HepG2 (cell line): Measurements from ENCODE around the gene FAM163B. TPM values are rescaled to one million over a fixed set of nuclear protein-coding genes. Genes with fewer than 3 reads are reported as not detected.

Experiments used
- ATAC-seq: fragments of 200-7000 bp; cut with Tn5 transposase; 3 replicates; pipeline ENCODE4 v1.9.1; 2020; ENCODE audit warnings: mild to moderate bottlenecking, moderate library complexity
- BruUV-seq: library from RNA; stranded (reverse); fragments of 400-500 nt; replicated peaks from 2 replicates; lab custom pipeline; 2021; lab: Mats Ljungman, UMichigan
- CTCF ChIA-PET: fragments of 300-600 bp; formaldehyde crosslinking; extraction: SDS; loops from one replicate; lab custom pipeline; 2021; ENCODE audit warnings: low total read pairs, inconsistent platforms, low intra/inter-chr PET ratio; lab: Yijun Ruan, JAX
- POLR2A ChIA-PET: fragments of 350-600 bp; sonication (Branson Sonifier 250); formaldehyde crosslinking; loops from one replicate; lab custom pipeline; 2020; ENCODE audit warnings: antibody characterized with exemption, inconsistent platforms; lab: Yijun Ruan, JAX
- DNase-seq: peaks from one replicate; pipeline ENCODE4 v3.0.0-alpha.2; 2015; ENCODE audit warnings: low spot score
- FAIRE-seq: peaks from 3 replicates; lab custom pipeline; 2011; peaks lifted over from hg19 to GRCh38; lab: Jason Lieb, UNC
- H2AFZ ChIP-seq: one replicate; pipeline ENCODE4 v1.6.1; 2011; ENCODE audit warnings: low read length, inconsistent platforms
- H3K27ac ChIP-seq: fragments of 300-600 bp; 3 replicates; pipeline ENCODE4 v1.8.0; 2011; ENCODE audit warnings: mixed run types, mild to moderate bottlenecking, mixed read lengths, low read length, inconsistent platforms; ENCODE audit not compliant: insufficient read depth; ENCODE audit errors: extremely low read length
- H3K27me3 ChIP-seq, 2 experiments: fragments of 200-600 bp in 1 of 2; 2 replicates in 1 of 2; 3 replicates in 1 of 2; pipeline versions ENCODE4 v1.6.0 to v1.8.0; 2011; ENCODE audit warnings: low read length in 2 of 2, mild to moderate bottlenecking in 2 of 2, moderate library complexity in 2 of 2, inconsistent platforms in 1 of 2; ENCODE audit not compliant: insufficient read depth in 2 of 2, control insufficient read depth in 1 of 2
- H3K36me3 ChIP-seq, 2 experiments: fragments of 200-600 bp in 1 of 2; replicated peaks in 1 of 2; 2 replicates in 1 of 2; 3 replicates in 1 of 2; pipeline versions ENCODE4 v1.5.1 to v1.8.0; 2011; ENCODE audit warnings: low read length in 2 of 2, inconsistent platforms in 1 of 2; ENCODE audit not compliant: insufficient read depth in 2 of 2, control insufficient read depth in 1 of 2
- H3K4me1 ChIP-seq: 2 replicates; pipeline ENCODE4 v1.5.1; 2012; ENCODE audit warnings: low read length, inconsistent platforms; ENCODE audit not compliant: insufficient read depth
- H3K4me2 ChIP-seq: 2 replicates; pipeline ENCODE4 v1.6.0; 2011; ENCODE audit warnings: low read depth, low read length, inconsistent platforms
- H3K4me3 ChIP-seq, 3 experiments: fragments of 200-600 bp in 1 of 3; sonication (generic), shearing (Covaris generic) in 1 of 3; replicated peaks in 1 of 3; 2 replicates each; pipeline ENCODE4 v1.5.1; 2011 to 2016; ENCODE audit warnings: low read length in 3 of 3, inconsistent platforms in 2 of 3, low read depth in 2 of 3, mild to moderate bottlenecking in 2 of 3, control low read depth in 1 of 3, mixed read lengths in 1 of 3; ENCODE audit not compliant: insufficient read depth in 1 of 3
- H3K79me2 ChIP-seq: one replicate; pipeline ENCODE4 v1.6.1; 2011; ENCODE audit warnings: low read length, inconsistent platforms; ENCODE audit not compliant: insufficient read depth
- H3K9ac ChIP-seq: 2 replicates; pipeline ENCODE4 v1.6.0; 2011; ENCODE audit warnings: mild to moderate bottlenecking, low read depth, low read length, inconsistent platforms; ENCODE audit not compliant: insufficient read depth
- H3K9me3 ChIP-seq: 2 replicates; pipeline ENCODE4 v1.5.1; 2012; ENCODE audit warnings: mild to moderate bottlenecking, low read length
- H4K20me1 ChIP-seq: 2 replicates; pipeline ENCODE4 v1.6.0; 2011; ENCODE audit warnings: inconsistent platforms, mild to moderate bottlenecking, low read length, moderate library complexity; ENCODE audit not compliant: insufficient read depth
- DMAP1 ChIP-seq: IDR thresholded peaks from 2 replicates; pipeline ENCODE4 v1.6.1; 2016
- DR1 ChIP-seq: sonication (generic); formaldehyde crosslinking; IDR thresholded peaks from 2 replicates; pipeline ENCODE4 v1.8.0; 2021; ENCODE audit warnings: mild to moderate bottlenecking, missing genetic modification reagents, inconsistent platforms
- FOXJ3 ChIP-seq: sonication (generic); formaldehyde crosslinking; IDR thresholded peaks from 2 replicates; pipeline ENCODE4 v1.4.0; 2020; ENCODE audit warnings: missing genetic modification reagents, mild to moderate bottlenecking, borderline replicate concordance
- KDM1A ChIP-seq: IDR thresholded peaks from 2 replicates; pipeline ENCODE4 v1.6.1; 2016; ENCODE audit warnings: missing compliant biosample characterization
- NR2F6 ChIP-seq, 2 experiments: IDR thresholded peaks; 2 replicates each; pipeline ENCODE4 v1.6.1; 2016; ENCODE audit warnings: antibody characterized with exemption in 1 of 2, mild to moderate bottlenecking in 1 of 2
- PTBP1 ChIP-seq: fragments of 200-400 bp; formaldehyde crosslinking; IDR thresholded peaks from 2 replicates; pipeline ENCODE4 v1.6.1; 2018; ENCODE audit warnings: low read length, low read depth; ENCODE audit not compliant: poor library complexity, severe bottlenecking
- ZC3H4 ChIP-seq: sonication (generic); formaldehyde crosslinking; IDR thresholded peaks from 2 replicates; pipeline ENCODE4 v1.4.0; 2020; ENCODE audit warnings: missing genetic modification reagents, borderline replicate concordance
- ZMYM3 ChIP-seq: sonication (generic); formaldehyde crosslinking; IDR thresholded peaks from 2 replicates; pipeline ENCODE4 v1.5.1; 2020; ENCODE audit warnings: mild to moderate bottlenecking, missing genetic modification reagents
- ZNF235 ChIP-seq: sonication (generic); formaldehyde crosslinking; IDR thresholded peaks from 2 replicates; pipeline ENCODE4 v1.8.1; 2023; ENCODE audit warnings: mild to moderate bottlenecking, missing genetic modification reagents, borderline replicate concordance
- ZNF274 ChIP-seq: sonication (generic); formaldehyde crosslinking; IDR thresholded peaks from 2 replicates; pipeline ENCODE4 v1.5.1; 2020; ENCODE audit warnings: mild to moderate bottlenecking, missing genetic modification reagents
- ZNF331 ChIP-seq: sonication (generic); formaldehyde crosslinking; IDR thresholded peaks from 2 replicates; pipeline ENCODE4 v1.4.0; 2020; ENCODE audit warnings: missing genetic modification reagents
- ZNF629 ChIP-seq: sonication (generic); formaldehyde crosslinking; conservative IDR thresholded peaks from 2 replicates; pipeline ENCODE4 v1.5.0; 2020; ENCODE audit warnings: missing genetic modification reagents
- ZNF644 ChIP-seq: IDR thresholded peaks from 2 replicates; pipeline ENCODE4 v1.6.1; 2016; ENCODE audit warnings: low read depth
- ZNF747 ChIP-seq: sonication (generic); formaldehyde crosslinking; IDR thresholded peaks from 2 replicates; pipeline ENCODE4 v1.8.1; 2023; ENCODE audit warnings: missing genetic modification reagents, mild to moderate bottlenecking, borderline replicate concordance
- WGBS: methylation state at CpG from one replicate; pipeline ENCODE4 v1.1.6; 2017; ENCODE audit warnings: low lambda C conversion rate; 5-methylcytosine and 5-hydroxymethylcytosine counted together
- in situ Hi-C: cut with HindIII; loops from 2 replicates; pipeline ENCODE4 v1.10.0; 2017; ENCODE audit warnings: low pct_unique_long_range_greater_than_20kb; ENCODE audit not compliant: extremely low pct_ligation_motif_present
- intact Hi-C: fragments of 100-400 bp; cut with micrococcal nuclease; formaldehyde crosslinking; loops from one replicate; pipeline ENCODE4 v1.10.0; 2022; ENCODE audit not compliant: unreplicated experiment
- polyA plus RNA-seq, 8 experiments: library from polyadenylated mRNA; depleted of rRNA in 3 of 8; stranded (reverse) in 7 of 8; unstranded in 1 of 8; fragments of >200 nt; fragmentation: Illumina TruSeq in 4 of 8; extraction: Trizol in 4 of 8; gene quantifications; 2 replicates each; pipeline versions ENCODE4 v1.2.1 to v1.2.3, GENCODE V29; 2011 to 2016; ENCODE audit warnings: low read depth in 4 of 8, missing spikeins in 1 of 8, mixed read lengths in 1 of 8; ENCODE audit not compliant: insufficient read depth in 1 of 8
- total RNA-seq, 5 experiments: library from RNA; depleted of rRNA; stranded (reverse); fragments of >200 nt; fragmentation: Illumina TruSeq; extraction: Trizol; gene quantifications; 2 replicates each; pipeline ENCODE4 v1.2.3, GENCODE V29; 2016; ENCODE audit warnings: low read depth in 1 of 5
- TF ChIP-seq, protein P1 (sequence below): IDR thresholded peaks from 2 replicates; pipeline ENCODE4 v1.6.1; 2016; ENCODE audit warnings: low read depth, missing genetic modification reagents, missing compliant biosample characterization
- TF ChIP-seq, protein P2 (sequence below): IDR thresholded peaks from 2 replicates; pipeline ENCODE4 v1.6.1; 2016; ENCODE audit warnings: missing compliant biosample characterization, missing genetic modification reagents, borderline replicate concordance
- TF ChIP-seq, protein P3 (sequence below): fragments of 450-650 bp; IDR thresholded peaks from 2 replicates; pipeline ENCODE4 v1.6.1; 2017; ENCODE audit warnings: mild to moderate bottlenecking

The FAM163B gene
- total and polyA plus RNA-seq, 2 of the 13 experiments (the other 11 are each of a cell fraction or from before 2014, with no cell fraction given): not detected

DNA sequence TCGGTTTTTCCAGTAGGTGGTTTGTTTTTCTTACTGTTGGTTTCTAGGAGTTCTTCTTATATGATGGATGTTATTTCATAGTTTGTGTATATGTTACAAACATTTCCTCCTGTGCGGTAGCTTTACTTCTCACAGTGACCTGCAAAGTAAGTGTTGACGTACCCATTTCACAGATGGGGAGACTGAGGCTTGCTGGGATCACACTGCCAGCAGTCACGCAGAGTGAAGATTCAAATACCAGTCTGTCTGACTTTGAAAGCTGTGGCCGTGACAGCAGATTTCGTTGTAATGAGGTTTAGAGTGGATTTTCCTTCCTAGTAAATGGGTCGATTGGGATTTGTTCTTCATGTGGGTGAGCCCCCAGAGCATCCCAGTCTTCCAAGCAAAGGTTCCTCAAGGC is 40.0 kb upstream of the FAM163B start:
- intact Hi-C loops (no loop called here), in situ Hi-C loops (no loop called here)
- Histone ChIP-seq H3K27ac (no peak overlapping the region), H3K4me1 (peaks cover 7% of the 10 kb centered on the region), H3K27me3 (peaks cover 14 to 79% of the 10 kb centered on the region in 2 experiments; a peak in 4 of 5 replicates), H3K4me2 (no peak overlapping the region), H3K9me3 (no peaks in the 10 kb centered on the region), H4K20me1 (no peaks in the 10 kb centered on the region; the same call in 1 of the 2 replicates), H3K36me3 (no peaks in the 10 kb centered on the region), H3K9ac (no peak overlapping the region), H2AFZ (no peak overlapping the region), H3K79me2 (no peaks in the 10 kb centered on the region), H3K4me3 (no peak overlapping the region)
- no peak for DNase-seq
- ChIA-PET POLR2A (no interaction called here), CTCF (no interaction called here)
- BruUV-seq: no TSS peak
- 40% methylated on average over 7 of the region's 7 CpGs for WGBS
- ATAC-seq: no peak
- FAIRE-seq: no peak
- TF ChIP-seq DMAP1 (CRISPR knock-in tag) (no peak), ZNF274 (CRISPR knock-in tag) (no peak), DR1 (CRISPR knock-in tag) (no peak), ZNF331 (CRISPR knock-in tag) (no peak), ZNF235 (no peak), ZNF629 (CRISPR knock-in tag) (peak; percentile 91), PTBP1 (no peak), KDM1A (CRISPR knock-in tag) (0 out of 2 replicates have a peak, but pooled peaks have one; percentile 32), NR2F6 (IDR thresholded peaks at IDR 0.05) (no peak), NR2F6 (CRISPR knock-in tag; IDR thresholded peaks at IDR 0.05) (no peak), FOXJ3 (CRISPR knock-in tag) (no peak), ZC3H4 (CRISPR knock-in tag) (no peak), ZMYM3 (no peak), ZNF644 (CRISPR knock-in tag) (no peak), ZNF747 (CRISPR knock-in tag) (no peak)
- TF ChIP-seq, protein P1, sequence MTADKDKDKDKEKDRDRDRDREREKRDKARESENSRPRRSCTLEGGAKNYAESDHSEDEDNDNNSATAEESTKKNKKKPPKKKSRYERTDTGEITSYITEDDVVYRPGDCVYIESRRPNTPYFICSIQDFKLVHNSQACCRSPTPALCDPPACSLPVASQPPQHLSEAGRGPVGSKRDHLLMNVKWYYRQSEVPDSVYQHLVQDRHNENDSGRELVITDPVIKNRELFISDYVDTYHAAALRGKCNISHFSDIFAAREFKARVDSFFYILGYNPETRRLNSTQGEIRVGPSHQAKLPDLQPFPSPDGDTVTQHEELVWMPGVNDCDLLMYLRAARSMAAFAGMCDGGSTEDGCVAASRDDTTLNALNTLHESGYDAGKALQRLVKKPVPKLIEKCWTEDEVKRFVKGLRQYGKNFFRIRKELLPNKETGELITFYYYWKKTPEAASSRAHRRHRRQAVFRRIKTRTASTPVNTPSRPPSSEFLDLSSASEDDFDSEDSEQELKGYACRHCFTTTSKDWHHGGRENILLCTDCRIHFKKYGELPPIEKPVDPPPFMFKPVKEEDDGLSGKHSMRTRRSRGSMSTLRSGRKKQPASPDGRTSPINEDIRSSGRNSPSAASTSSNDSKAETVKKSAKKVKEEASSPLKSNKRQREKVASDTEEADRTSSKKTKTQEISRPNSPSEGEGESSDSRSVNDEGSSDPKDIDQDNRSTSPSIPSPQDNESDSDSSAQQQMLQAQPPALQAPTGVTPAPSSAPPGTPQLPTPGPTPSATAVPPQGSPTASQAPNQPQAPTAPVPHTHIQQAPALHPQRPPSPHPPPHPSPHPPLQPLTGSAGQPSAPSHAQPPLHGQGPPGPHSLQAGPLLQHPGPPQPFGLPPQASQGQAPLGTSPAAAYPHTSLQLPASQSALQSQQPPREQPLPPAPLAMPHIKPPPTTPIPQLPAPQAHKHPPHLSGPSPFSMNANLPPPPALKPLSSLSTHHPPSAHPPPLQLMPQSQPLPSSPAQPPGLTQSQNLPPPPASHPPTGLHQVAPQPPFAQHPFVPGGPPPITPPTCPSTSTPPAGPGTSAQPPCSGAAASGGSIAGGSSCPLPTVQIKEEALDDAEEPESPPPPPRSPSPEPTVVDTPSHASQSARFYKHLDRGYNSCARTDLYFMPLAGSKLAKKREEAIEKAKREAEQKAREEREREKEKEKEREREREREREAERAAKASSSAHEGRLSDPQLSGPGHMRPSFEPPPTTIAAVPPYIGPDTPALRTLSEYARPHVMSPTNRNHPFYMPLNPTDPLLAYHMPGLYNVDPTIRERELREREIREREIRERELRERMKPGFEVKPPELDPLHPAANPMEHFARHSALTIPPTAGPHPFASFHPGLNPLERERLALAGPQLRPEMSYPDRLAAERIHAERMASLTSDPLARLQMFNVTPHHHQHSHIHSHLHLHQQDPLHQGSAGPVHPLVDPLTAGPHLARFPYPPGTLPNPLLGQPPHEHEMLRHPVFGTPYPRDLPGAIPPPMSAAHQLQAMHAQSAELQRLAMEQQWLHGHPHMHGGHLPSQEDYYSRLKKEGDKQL (CRISPR knock-in tag): no peak
- TF ChIP-seq, protein P2, sequence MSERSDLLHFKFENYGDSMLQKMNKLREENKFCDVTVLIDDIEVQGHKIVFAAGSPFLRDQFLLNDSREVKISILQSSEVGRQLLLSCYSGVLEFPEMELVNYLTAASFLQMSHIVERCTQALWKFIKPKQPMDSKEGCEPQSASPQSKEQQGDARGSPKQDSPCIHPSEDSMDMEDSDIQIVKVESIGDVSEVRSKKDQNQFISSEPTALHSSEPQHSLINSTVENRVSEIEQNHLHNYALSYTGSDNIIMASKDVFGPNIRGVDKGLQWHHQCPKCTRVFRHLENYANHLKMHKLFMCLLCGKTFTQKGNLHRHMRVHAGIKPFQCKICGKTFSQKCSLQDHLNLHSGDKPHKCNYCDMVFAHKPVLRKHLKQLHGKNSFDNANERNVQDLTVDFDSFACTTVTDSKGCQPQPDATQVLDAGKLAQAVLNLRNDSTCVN (CRISPR knock-in tag): no peak
- TF ChIP-seq, protein P3, sequence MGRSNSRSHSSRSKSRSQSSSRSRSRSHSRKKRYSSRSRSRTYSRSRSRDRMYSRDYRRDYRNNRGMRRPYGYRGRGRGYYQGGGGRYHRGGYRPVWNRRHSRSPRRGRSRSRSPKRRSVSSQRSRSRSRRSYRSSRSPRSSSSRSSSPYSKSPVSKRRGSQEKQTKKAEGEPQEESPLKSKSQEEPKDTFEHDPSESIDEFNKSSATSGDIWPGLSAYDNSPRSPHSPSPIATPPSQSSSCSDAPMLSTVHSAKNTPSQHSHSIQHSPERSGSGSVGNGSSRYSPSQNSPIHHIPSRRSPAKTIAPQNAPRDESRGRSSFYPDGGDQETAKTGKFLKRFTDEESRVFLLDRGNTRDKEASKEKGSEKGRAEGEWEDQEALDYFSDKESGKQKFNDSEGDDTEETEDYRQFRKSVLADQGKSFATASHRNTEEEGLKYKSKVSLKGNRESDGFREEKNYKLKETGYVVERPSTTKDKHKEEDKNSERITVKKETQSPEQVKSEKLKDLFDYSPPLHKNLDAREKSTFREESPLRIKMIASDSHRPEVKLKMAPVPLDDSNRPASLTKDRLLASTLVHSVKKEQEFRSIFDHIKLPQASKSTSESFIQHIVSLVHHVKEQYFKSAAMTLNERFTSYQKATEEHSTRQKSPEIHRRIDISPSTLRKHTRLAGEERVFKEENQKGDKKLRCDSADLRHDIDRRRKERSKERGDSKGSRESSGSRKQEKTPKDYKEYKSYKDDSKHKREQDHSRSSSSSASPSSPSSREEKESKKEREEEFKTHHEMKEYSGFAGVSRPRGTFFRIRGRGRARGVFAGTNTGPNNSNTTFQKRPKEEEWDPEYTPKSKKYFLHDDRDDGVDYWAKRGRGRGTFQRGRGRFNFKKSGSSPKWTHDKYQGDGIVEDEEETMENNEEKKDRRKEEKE: no peak
